A549 (cell line): ENCODE data around the gene ITGA8. TPM values are rescaled to one million over a fixed set of nuclear protein-coding genes. Genes with fewer than 3 reads are reported as not detected.

Experiments
- ATAC-seq, 2 experiments: fragments of 200-7000 bp in 1 of 2; fragments of >200 bp in 1 of 2; cut with Nextera tagmentation in 1 of 2; cut with Tn5 transposase in 1 of 2; 3 replicates each; pipeline versions ENCODE4 v1.8.0 to v1.9.1; 2018 to 2020; ENCODE audit warnings: mild to moderate bottlenecking in 1 of 2, moderate library complexity in 1 of 2
- CTCF ChIA-PET: fragments of 300-600 bp; sonication (Branson Sonifier 250); formaldehyde crosslinking; extraction: SDS; loops from one replicate; lab custom pipeline; 2021; ENCODE audit warnings: antibody characterized with exemption, inconsistent platforms; lab: Yijun Ruan, JAX
- POLR2A ChIA-PET: fragments of 350-600 bp; formaldehyde crosslinking; extraction: SDS; loops from one replicate; lab custom pipeline; 2021; ENCODE audit warnings: antibody characterized with exemption, inconsistent platforms; lab: Yijun Ruan, JAX
- DNase-seq, 2 experiments: peaks; one replicate each; pipeline versions ENCODE4 v3.0.0 to v3.0.0-alpha.2; 2011 to 2016; ENCODE audit warnings: low read depth in 1 of 2, low spot score in 1 of 2
- FAIRE-seq: peaks from 2 replicates; lab custom pipeline; 2011; peaks lifted over from hg19 to GRCh38; lab: Jason Lieb, UNC
- H3K27ac ChIP-seq, 2 experiments: fragments of >200 bp; sonication (Bioruptor Twin); formaldehyde crosslinking; 3 replicates each; pipeline ENCODE4 v1.5.1; 2016 to 2017
- H3K4me1 ChIP-seq: fragments of >200 bp; sonication (Bioruptor Twin); formaldehyde crosslinking; 3 replicates; pipeline ENCODE4 v1.6.1; 2016
- H3K4me2 ChIP-seq: fragments of >200 bp; sonication (Bioruptor Twin); formaldehyde crosslinking; 3 replicates; pipeline ENCODE4 v1.6.1; 2016
- H3K4me3 ChIP-seq: fragments of >200 bp; sonication (Bioruptor Twin); formaldehyde crosslinking; 3 replicates; pipeline ENCODE4 v1.5.1; 2016
- H3K9me3 ChIP-seq: fragments of >200 bp; sonication (Bioruptor Twin); formaldehyde crosslinking; 3 replicates; pipeline ENCODE4 v1.6.1; 2016
- CBX8 ChIP-seq: fragments of 200-600 bp; sonication (generic); IDR thresholded peaks from 2 replicates; pipeline ENCODE4 v1.6.1; 2016
- E2F6 ChIP-seq: IDR thresholded peaks from 2 replicates; pipeline ENCODE4 v1.6.1; 2012; ENCODE audit warnings: low read depth, borderline replicate concordance
- EHF ChIP-seq: fragments of 250-450 bp; sonication (Bioruptor Pico); IDR thresholded peaks from 2 replicates; pipeline ENCODE4 v1.5.0; 2020; ENCODE audit warnings: mild to moderate bottlenecking
- ELK1 ChIP-seq: fragments of 150-350 bp; IDR thresholded peaks from 2 replicates; pipeline ENCODE4 v1.6.1; 2014; ENCODE audit warnings: low read depth, mild to moderate bottlenecking, low read length
- HMGXB4 ChIP-seq: fragments of 250-450 bp; sonication (Bioruptor Pico); IDR thresholded peaks from 2 replicates; pipeline ENCODE4 v1.5.0; 2021; ENCODE audit warnings: mild to moderate bottlenecking, moderate library complexity, borderline replicate concordance
- HOXA7 ChIP-seq: fragments of 250-450 bp; sonication (Bioruptor Pico); IDR thresholded peaks from 2 replicates; pipeline ENCODE4 v1.5.0; 2020; ENCODE audit warnings: mild to moderate bottlenecking, moderate library complexity
- HOXB5 ChIP-seq: fragments of 250-450 bp; sonication (Bioruptor Pico); IDR thresholded peaks from 2 replicates; pipeline ENCODE4 v1.5.0; 2020; ENCODE audit warnings: mild to moderate bottlenecking, moderate library complexity
- JUN ChIP-seq, 2 experiments: fragments of >200 bp; sonication (Bioruptor Twin); formaldehyde crosslinking; IDR thresholded peaks; 2 replicates in 1 of 2; 3 replicates in 1 of 2; pipeline ENCODE4 v1.6.1; 2016 to 2017
- POLR2A ChIP-seq: IDR thresholded peaks from 2 replicates; pipeline ENCODE4 v1.6.1; 2012; ENCODE audit warnings: mild to moderate bottlenecking, low read length
- POLR2AphosphoS2 ChIP-seq: conservative IDR thresholded peaks from 2 replicates; pipeline ENCODE4 v1.6.1; 2012; ENCODE audit warnings: low read length, improper control_type of control experiment, inconsistent platforms
- RNF2 ChIP-seq: fragments of 200-600 bp; sonication (generic); IDR thresholded peaks from 2 replicates; pipeline ENCODE4 v1.6.1; 2016; ENCODE audit warnings: low read depth, mild to moderate bottlenecking, antibody characterized with exemption, moderate library complexity, borderline replicate concordance
- SMC3 ChIP-seq: fragments of >200 bp; sonication (Bioruptor Twin); formaldehyde crosslinking; IDR thresholded peaks from 3 replicates; pipeline ENCODE4 v1.6.1; 2018; ENCODE audit warnings: inconsistent platforms
- USF2 ChIP-seq: fragments of 450-650 bp; IDR thresholded peaks from 2 replicates; pipeline ENCODE4 v1.6.1; 2014; ENCODE audit warnings: antibody characterized with exemption
- ZFP36 ChIP-seq: fragments of 450-650 bp; IDR thresholded peaks from 2 replicates; pipeline ENCODE4 v1.6.1; 2014; ENCODE audit warnings: borderline replicate concordance; ENCODE audit not compliant: partially characterized antibody
- ZNF302 ChIP-seq: fragments of 250-450 bp; sonication (Bioruptor Pico); IDR thresholded peaks from 2 replicates; pipeline ENCODE4 v1.9.0; 2021; ENCODE audit warnings: inconsistent platforms, mild to moderate bottlenecking, moderate library complexity
- WGBS: methylation state at CpG from one replicate; pipeline ENCODE4 v1.1.6; 2017; ENCODE audit errors: missing lambda C conversion rate; 5-methylcytosine and 5-hydroxymethylcytosine counted together
- polyA plus RNA-seq, 4 experiments: library from polyadenylated mRNA; depleted of rRNA in 3 of 4; stranded (reverse); fragments of >200 nt; fragmentation: RNase III in 1 of 4; extraction: RNeasy Plus Mini Kit Qiagen cat#74134 plus additional on column Dnase treatment in 1 of 4; gene quantifications; 2 replicates in 3 of 4; 3 replicates in 1 of 4; pipeline ENCODE4 v1.2.3, GENCODE V29; 2011 to 2017

ITGA8 gene
- polyA plus RNA-seq, 2 of the 4 experiments (the other 2 are of a cell fraction): 0.12 TPM; not detected in 1

- no peak for TF ChIP-seq HMGXB4 (CRISPR knock-in tag)
- no peak for TF ChIP-seq HOXA7 (CRISPR knock-in tag)
- peak; percentile 86; the same call in 1 of the 2 replicates for TF ChIP-seq RNF2
- peak; percentile 93 for TF ChIP-seq CBX8
- FAIRE-seq (no peak), DNase-seq (no peak), ATAC-seq (no peak)
- Histone ChIP-seq H3K4me2 (no peak overlapping the region), H3K27ac (no peak overlapping the region), H3K9me3 (no peaks in the 10 kb centered on the region), H3K4me3 (no peak overlapping the region), H3K4me1 (no peaks in the 10 kb centered on the region)
- POLR2A ChIA-PET: no interaction called here
- CTCF ChIA-PET: no interaction called here
- WGBS: 4% methylated on average over 5 of the region's 5 CpGs
These were observed 48.8 kb downstream of the ITGA8 start for GRCh38 chr10:15670880-15671279.

- TF ChIP-seq ZFP36: no peak
- no peak for TF ChIP-seq ZNF302 (CRISPR knock-in tag)
- TF ChIP-seq ELK1: no peak
- TF ChIP-seq USF2: no peak
- no peaks in the 10 kb centered on the region for H3K4me1 ChIP-seq
- ChIA-PET CTCF (interaction anchor here (0.6 to 1.1 kb wide), 3 partner anchors 9 to 608 kb away, joined by 3 to 4 read pairs (median 3); no protein-coding TSS in a partner anchor), POLR2A (no interaction called here)
- no peak overlapping the region for H3K4me2 ChIP-seq
- H3K27ac ChIP-seq: no peak overlapping the region
- DNase-seq: no peak
- H3K9me3 ChIP-seq: no peaks in the 10 kb centered on the region
- ATAC-seq: no peak
- no peak overlapping the region for H3K4me3 ChIP-seq
- WGBS: 25% methylated on average over 5 of the region's 5 CpGs
- FAIRE-seq: no peak
These were observed 58.1 kb downstream of the ITGA8 start for GRCh38 chr10:15661574-15661973.

- H3K9me3 ChIP-seq: no peaks in the 10 kb centered on the region
- no peaks in the 10 kb centered on the region for H3K4me1 ChIP-seq
- 13% methylated on average over 4 of the region's 5 CpGs for WGBS
- FAIRE-seq (no peak), ATAC-seq (peak in 1 of 2 experiments; percentile 49; a peak in 2 of 6 replicates), DNase-seq (no peak)
- no peak overlapping the region for H3K4me2 ChIP-seq
- ChIA-PET CTCF (interaction anchor here (0.6 to 1.1 kb wide), 2 partner anchors 8 to 11 kb away, joined by 3 read pairs; no protein-coding TSS in a partner anchor), POLR2A (no interaction called here)
- TF ChIP-seq HOXB5 (CRISPR knock-in tag) (no peak), POLR2A (no peak), ELK1 (no peak), E2F6 (no peak), POLR2AphosphoS2 (no peak), JUN (IDR thresholded peaks at IDR 0.05) (no peak), SMC3 (no peak), HOXA7 (CRISPR knock-in tag) (no peak), EHF (CRISPR knock-in tag) (no peak)
- H3K27ac ChIP-seq: no peak overlapping the region
- H3K4me3 ChIP-seq: no peak overlapping the region
These were observed 58.7 kb downstream of the ITGA8 start for GRCh38 chr10:15660990-15661389.
